ENCODE measurements around the gene BABAM1. TPM values are rescaled to one million over a fixed set of nuclear protein-coding genes. Genes with fewer than 3 reads are reported as not detected.

The BABAM1 gene
- total RNA-seq, 1 donor = 101 TPM

DNA sequence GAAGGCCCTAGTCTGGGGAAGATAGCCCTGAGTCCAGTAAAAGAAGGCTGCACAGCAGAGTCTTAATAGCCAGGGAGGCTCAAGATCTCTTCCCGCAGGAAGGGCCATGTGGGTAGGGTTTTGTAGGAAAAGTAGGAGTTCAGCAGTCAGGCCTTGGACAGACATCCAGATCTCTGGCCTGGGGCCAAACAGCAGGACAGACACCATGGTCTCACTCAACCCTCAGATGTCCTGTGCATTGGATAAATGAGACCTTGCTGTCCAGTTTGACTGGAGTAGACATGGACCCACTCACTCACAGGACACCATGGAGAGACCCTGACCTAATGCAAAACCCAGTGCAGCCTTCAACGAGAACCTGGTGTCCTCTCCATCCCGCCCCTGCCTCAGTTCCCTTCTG, 37.4 kb upstream of the BABAM1 start:
- TF ChIP-seq, protein P1, sequence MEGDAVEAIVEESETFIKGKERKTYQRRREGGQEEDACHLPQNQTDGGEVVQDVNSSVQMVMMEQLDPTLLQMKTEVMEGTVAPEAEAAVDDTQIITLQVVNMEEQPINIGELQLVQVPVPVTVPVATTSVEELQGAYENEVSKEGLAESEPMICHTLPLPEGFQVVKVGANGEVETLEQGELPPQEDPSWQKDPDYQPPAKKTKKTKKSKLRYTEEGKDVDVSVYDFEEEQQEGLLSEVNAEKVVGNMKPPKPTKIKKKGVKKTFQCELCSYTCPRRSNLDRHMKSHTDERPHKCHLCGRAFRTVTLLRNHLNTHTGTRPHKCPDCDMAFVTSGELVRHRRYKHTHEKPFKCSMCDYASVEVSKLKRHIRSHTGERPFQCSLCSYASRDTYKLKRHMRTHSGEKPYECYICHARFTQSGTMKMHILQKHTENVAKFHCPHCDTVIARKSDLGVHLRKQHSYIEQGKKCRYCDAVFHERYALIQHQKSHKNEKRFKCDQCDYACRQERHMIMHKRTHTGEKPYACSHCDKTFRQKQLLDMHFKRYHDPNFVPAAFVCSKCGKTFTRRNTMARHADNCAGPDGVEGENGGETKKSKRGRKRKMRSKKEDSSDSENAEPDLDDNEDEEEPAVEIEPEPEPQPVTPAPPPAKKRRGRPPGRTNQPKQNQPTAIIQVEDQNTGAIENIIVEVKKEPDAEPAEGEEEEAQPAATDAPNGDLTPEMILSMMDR (IDR thresholded peaks at IDR 0.05; ENCODE audit: insufficient read depth, low read depth, low read length) = no peak
- H3K4me3 ChIP-seq (ENCODE audit: low read depth, low read length) = no peak overlapping the region
- no peak for DNase-seq (ENCODE audit: low read depth)

GRCh38 chr19:17232258-17232657, 35.0 kb upstream of the BABAM1 start:
- no peak for DNase-seq (ENCODE audit: low read depth)
- no peak overlapping the region for H3K4me3 ChIP-seq (ENCODE audit: low read depth, low read length)
- TF ChIP-seq, protein P1 (IDR thresholded peaks at IDR 0.05; ENCODE audit: insufficient read depth, low read depth, low read length) = no peak

DNA sequence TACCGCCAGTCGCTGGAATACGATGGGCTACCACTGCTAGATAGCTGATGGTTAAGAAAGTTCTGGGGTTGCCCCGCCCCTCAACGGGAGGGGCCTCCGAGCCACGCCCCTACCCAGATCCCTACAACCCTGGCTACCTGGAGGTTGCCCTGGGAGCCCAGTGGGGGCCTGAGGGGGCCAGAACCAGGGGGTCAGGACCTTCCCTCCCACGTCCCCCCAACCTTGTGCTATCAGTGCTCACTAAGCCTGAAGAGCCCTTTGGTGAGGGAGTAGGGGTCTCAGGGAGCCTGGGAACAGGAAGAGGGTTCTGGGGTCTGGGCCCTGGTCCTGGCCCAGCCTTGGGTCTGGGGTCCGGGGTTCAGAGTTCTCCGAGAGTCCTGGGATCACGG, 32.3 kb upstream of the BABAM1 start:
- TF ChIP-seq, protein P1 (IDR thresholded peaks at IDR 0.05; ENCODE audit: insufficient read depth, low read depth, low read length) = no peak
- DNase-seq (ENCODE audit: low read depth) = peak; percentile 53
- peak overlapping the region; percentile 53 for H3K4me3 ChIP-seq (ENCODE audit: low read depth, low read length)

- TF ChIP-seq, protein P1 (IDR thresholded peaks at IDR 0.05; ENCODE audit: insufficient read depth, low read depth, low read length) = peak; percentile 31
- DNase-seq (ENCODE audit: low read depth) = peak; percentile 78
These were observed 31.8 kb upstream of the BABAM1 start for GRCh38 chr19:17235300-17235970.

DNA sequence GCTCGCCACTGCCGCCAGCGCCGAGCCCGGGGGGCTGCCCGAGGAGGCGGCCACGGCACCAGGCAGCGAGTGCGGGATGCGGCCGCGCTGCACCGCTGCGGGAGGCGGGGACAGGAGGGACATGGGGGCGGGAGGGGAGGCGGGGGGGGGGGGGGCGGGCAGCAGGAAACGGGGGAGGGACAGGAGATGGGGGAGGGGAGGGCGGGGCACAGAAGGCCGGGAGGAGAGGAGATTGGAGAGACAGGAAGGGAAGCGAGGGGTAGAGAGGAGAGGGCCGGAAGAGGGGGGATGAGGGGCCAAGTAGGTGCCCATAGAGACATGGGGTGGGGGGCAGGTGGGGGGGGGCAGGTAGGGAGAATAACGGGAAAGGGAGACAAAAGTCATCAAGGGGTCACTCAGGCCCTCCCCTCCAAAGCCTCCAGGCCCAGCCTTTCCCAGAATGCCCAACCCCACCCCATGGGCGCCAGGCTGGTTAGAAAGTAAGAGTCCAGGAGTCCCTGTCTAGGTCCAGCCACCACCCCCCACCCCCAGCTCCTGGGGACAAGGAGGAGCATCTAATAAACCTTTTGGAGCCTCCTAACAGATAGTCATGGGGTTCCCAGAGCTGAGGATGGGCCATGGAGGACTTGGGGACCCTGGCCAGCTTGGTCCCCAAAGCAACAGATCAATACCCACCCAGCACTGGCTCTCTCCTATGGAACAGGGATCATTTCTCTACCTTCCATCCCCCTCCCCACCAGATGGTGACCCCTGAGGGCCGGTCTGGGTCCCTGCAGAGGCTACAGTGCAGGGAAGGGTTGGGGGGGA, 31.1 kb upstream of the BABAM1 start:
- H3K4me3 ChIP-seq (ENCODE audit: low read depth, low read length) = peak overlapping the region; percentile 40
- TF ChIP-seq, protein P1 (IDR thresholded peaks at IDR 0.05; ENCODE audit: insufficient read depth, low read depth, low read length) = no peak
- no peak for DNase-seq (ENCODE audit: low read depth)

More at GRCh38 chr19:17235300-17235970, 31.8 kb upstream of the BABAM1 start:
- peak overlapping the region; percentile 53 for H3K4me3 ChIP-seq (ENCODE audit: low read depth, low read length)

GRCh38 chr19:17236811-17237543, 30.3 kb upstream of the BABAM1 start:
- no peak overlapping the region for H3K4me3 ChIP-seq (ENCODE audit: low read depth, low read length)
- TF ChIP-seq, protein P1 (IDR thresholded peaks at IDR 0.05; ENCODE audit: insufficient read depth, low read depth, low read length) = no peak
- DNase-seq (ENCODE audit: low read depth) = no peak

Measured in fibroblast of villous mesenchyme (primary cell).